ENCODE measurements around the gene RAB21. TPM values are rescaled to one million over a fixed set of nuclear protein-coding genes. Genes with fewer than 3 reads are reported as not detected.

RAB21 gene
- total and polyA plus RNA-seq, 4 donors: 5.5 to 15.0 (median 10.0) TPM

- H3K4me3 ChIP-seq (ENCODE audit: low read depth in 1 of 3, low read length in 3 of 3): no peak overlapping the region
- H3K36me3 ChIP-seq (ENCODE audit: control insufficient read depth in 4 of 4, insufficient read depth in 3 of 4, low read depth in 1 of 4, low read length in 3 of 4): no peaks in the 10 kb centered on the region
- no peaks in the 10 kb centered on the region for H3K27me3 ChIP-seq (ENCODE audit: control insufficient read depth in 4 of 4, insufficient read depth in 4 of 4, low read length in 3 of 4)
- no peak for DNase-seq (ENCODE audit: low spot score)
- 84% methylated on average over 5 of the region's 5 CpGs for WGBS
- no peak overlapping the region for H3K27ac ChIP-seq (ENCODE audit: low read depth in 1 of 2, low read length in 2 of 2)
- TF ChIP-seq NR2F2 (IDR thresholded peaks at IDR 0.05) (no peak), RAD21 (IDR thresholded peaks at IDR 0.05) (no peak), GABPA (IDR thresholded peaks at IDR 0.05 in 1 of 2, conservative IDR thresholded peaks at IDR 0.05 in 1 of 2) (no peak), ATF3 (IDR thresholded peaks at IDR 0.05) (no peak), SP1 (IDR thresholded peaks at IDR 0.05) (no peak), MAX (IDR thresholded peaks at IDR 0.05) (no peak), FOXA2 (IDR thresholded peaks at IDR 0.05) (no peak), TAF1 (conservative IDR thresholded peaks at IDR 0.05) (no peak), HNF4G (IDR thresholded peaks at IDR 0.05) (no peak), JUND (IDR thresholded peaks at IDR 0.05) (no peak)
- no peaks in the 10 kb centered on the region for H3K9me3 ChIP-seq (ENCODE audit: control insufficient read depth in 4 of 4, low read length in 3 of 4)
- no peak overlapping the region for H3K9ac ChIP-seq (ENCODE audit: low read depth in 1 of 2, low read length in 2 of 2)
- peaks cover 0 to 4% (median 1%) of the 10 kb centered on the region in 4 donors for H3K4me1 ChIP-seq (ENCODE audit: control insufficient read depth in 4 of 4, insufficient read depth in 4 of 4, low read length in 3 of 4)
These were observed 26.7 kb upstream of the RAB21 start for GRCh38 chr12:71727958-71728357.

GRCh38 chr12:71730936-71731335 lies 23.7 kb upstream of the RAB21 start:
- DNase-seq (ENCODE audit: low spot score): no peak
- H3K27ac ChIP-seq (ENCODE audit: low read depth in 1 of 2, low read length in 2 of 2): no peak overlapping the region
- H3K9me3 ChIP-seq (ENCODE audit: control insufficient read depth in 4 of 4, low read length in 3 of 4): no peaks in the 10 kb centered on the region
- peaks cover 0 to 4% (median 1%) of the 10 kb centered on the region in 4 donors for H3K4me1 ChIP-seq (ENCODE audit: control insufficient read depth in 4 of 4, insufficient read depth in 4 of 4, low read length in 3 of 4)
- H3K4me3 ChIP-seq (ENCODE audit: low read depth in 1 of 3, low read length in 3 of 3): no peak overlapping the region
- no peaks in the 10 kb centered on the region for H3K27me3 ChIP-seq (ENCODE audit: control insufficient read depth in 4 of 4, insufficient read depth in 4 of 4, low read length in 3 of 4)
- H3K9ac ChIP-seq (ENCODE audit: low read depth in 1 of 2, low read length in 2 of 2): no peak overlapping the region
- TF ChIP-seq HNF4G (IDR thresholded peaks at IDR 0.05) (no peak), SP1 (IDR thresholded peaks at IDR 0.05) (no peak)
- H3K36me3 ChIP-seq (ENCODE audit: control insufficient read depth in 4 of 4, insufficient read depth in 3 of 4, low read depth in 1 of 4, low read length in 3 of 4): no peaks in the 10 kb centered on the region
- 84% methylated on average over 7 of the region's 7 CpGs for WGBS

GRCh38 chr12:71731439-71732356 lies 23.0 kb upstream of the RAB21 start:
- no peak for DNase-seq (ENCODE audit: low spot score)
- no peak overlapping the region for H3K4me3 ChIP-seq (ENCODE audit: low read depth in 1 of 3, low read length in 3 of 3)
- WGBS: 79% methylated on average over 21 of the region's 21 CpGs

GRCh38 chr12:71732357-71732712 lies 22.3 kb upstream of the RAB21 start:
- no peaks in the 10 kb centered on the region for H3K27me3 ChIP-seq (ENCODE audit: control insufficient read depth in 4 of 4, insufficient read depth in 4 of 4, low read length in 3 of 4)
- 74% methylated on average over 3 of the region's 3 CpGs for WGBS
- no peaks in the 10 kb centered on the region for H3K9me3 ChIP-seq (ENCODE audit: control insufficient read depth in 4 of 4, low read length in 3 of 4)
- TF ChIP-seq ATF3 (IDR thresholded peaks at IDR 0.05): no peak
- no peaks in the 10 kb centered on the region for H3K36me3 ChIP-seq (ENCODE audit: control insufficient read depth in 4 of 4, insufficient read depth in 3 of 4, low read depth in 1 of 4, low read length in 3 of 4)
- H3K9ac ChIP-seq (ENCODE audit: low read depth in 1 of 2, low read length in 2 of 2): no peak overlapping the region
- no peak for DNase-seq (ENCODE audit: low spot score)
- H3K4me3 ChIP-seq (ENCODE audit: low read depth in 1 of 3, low read length in 3 of 3): no peak overlapping the region
- no peaks in the 10 kb centered on the region for H3K4me1 ChIP-seq (ENCODE audit: control insufficient read depth in 4 of 4, insufficient read depth in 4 of 4, low read length in 3 of 4)
- H3K27ac ChIP-seq (ENCODE audit: low read depth in 1 of 2, low read length in 2 of 2): no peak overlapping the region

More at GRCh38 chr12:71731439-71732356, 23.0 kb upstream of the RAB21 start:
- Histone ChIP-seq H3K36me3 (ENCODE audit: control insufficient read depth in 4 of 4, insufficient read depth in 3 of 4, low read depth in 1 of 4, low read length in 3 of 4) (no peaks in the 10 kb centered on the region), H3K9ac (ENCODE audit: low read depth in 1 of 2, low read length in 2 of 2) (no peak overlapping the region), H3K27ac (ENCODE audit: low read depth in 1 of 2, low read length in 2 of 2) (no peak overlapping the region), H3K4me1 (ENCODE audit: control insufficient read depth in 4 of 4, insufficient read depth in 4 of 4, low read length in 3 of 4) (peaks cover 0 to 3% (median under 1%) of the 10 kb centered on the region in 4 donors), H3K9me3 (ENCODE audit: control insufficient read depth in 4 of 4, low read length in 3 of 4) (no peaks in the 10 kb centered on the region), H3K27me3 (ENCODE audit: control insufficient read depth in 4 of 4, insufficient read depth in 4 of 4, low read length in 3 of 4) (no peaks in the 10 kb centered on the region)
- no peak for TF ChIP-seq TAF1 (conservative IDR thresholded peaks at IDR 0.05)
- TF ChIP-seq NR2F2 (IDR thresholded peaks at IDR 0.05): no peak
- peak in 1 of 2 donors; percentile 22 for TF ChIP-seq RAD21 (IDR thresholded peaks at IDR 0.05)
